ENCODE results near the gene PALLD. TPM values are rescaled to one million over a fixed set of nuclear protein-coding genes. Genes with fewer than 3 reads are reported as not detected.

PALLD gene
- total RNA-seq, 1 experiment from 2014 or later, result 166 TPM

- TF ChIP-seq SIN3A (IDR thresholded peaks at IDR 0.05; ENCODE audit: low read depth) (no peak), POLR2A (IDR thresholded peaks at IDR 0.05; ENCODE audit: borderline replicate concordance, extremely low read depth, insufficient read depth, insufficient read length) (no peak), ZFX (IDR thresholded peaks at IDR 0.05) (no peak), ZNF274 (IDR thresholded peaks at IDR 0.05; ENCODE audit: low read depth, low read length) (no peak), CEBPB (IDR thresholded peaks at IDR 0.05; ENCODE audit: low read depth) (no peak), POLR2AphosphoS5 (IDR thresholded peaks at IDR 0.05; ENCODE audit: low read depth, low read length) (no peak), MAX (IDR thresholded peaks at IDR 0.05) (no peak)
Measured at GRCh38 chr4:168833881-168834280, 337.0 kb downstream of the PALLD start (continued).

- no peak overlapping the region for H3K9ac ChIP-seq (ENCODE audit: low read length)
- CTCF ChIA-PET, result no interaction called here
- no peak overlapping the region for H2AFZ ChIP-seq (ENCODE audit: low read depth, low read length, poor library complexity, severe bottlenecking)
- H3K27me3 ChIP-seq (ENCODE audit: insufficient read depth, low read length), result no peaks in the 10 kb centered on the region
- RAD21 ChIA-PET (ENCODE audit: low non-redundant PET in 1 of 2, low total read pairs in 2 of 2, uncharacterized antibody in 2 of 2, unreplicated experiment in 2 of 2), result no interaction called here
- H3K9me2 ChIP-seq (ENCODE audit: insufficient read depth), result no peaks in the 10 kb centered on the region
- intact Hi-C loops (cut with micrococcal nuclease), result no loop called here
- H3K4me2 ChIP-seq (ENCODE audit: low read length), result no peak overlapping the region
- ATAC-seq (no peak), DNase-seq (ENCODE audit: low read depth, low spot score) (no peak)
- TF ChIP-seq FOSL1 (IDR thresholded peaks at IDR 0.05; ENCODE audit: low read depth) (no peak), POLR2A (IDR thresholded peaks at IDR 0.05; ENCODE audit: borderline replicate concordance, extremely low read depth, insufficient read depth, insufficient read length) (no peak), EZH2phosphoT487 (IDR thresholded peaks at IDR 0.05; ENCODE audit: borderline replicate concordance) (no peak), ZNF274 (IDR thresholded peaks at IDR 0.05; ENCODE audit: low read depth, low read length) (no peak), YY1 (IDR thresholded peaks at IDR 0.05; ENCODE audit: extremely low read depth, insufficient replicate concordance, low read depth, low read length) (no peak), SIN3A (IDR thresholded peaks at IDR 0.05; ENCODE audit: low read depth) (no peak), JUND (IDR thresholded peaks at IDR 0.05) (no peak), ZBTB33 (IDR thresholded peaks at IDR 0.05; ENCODE audit: extremely low read depth, insufficient replicate concordance, low read length) (no peak), POLR2AphosphoS5 (IDR thresholded peaks at IDR 0.05; ENCODE audit: low read depth, low read length) (no peak), MAX (IDR thresholded peaks at IDR 0.05) (no peak), ZFX (IDR thresholded peaks at IDR 0.05) (no peak), CEBPB (IDR thresholded peaks at IDR 0.05; ENCODE audit: low read depth) (no peak), TCF7L2 (IDR thresholded peaks at IDR 0.05; ENCODE audit: borderline replicate concordance, extremely low read depth, insufficient read depth, insufficient read length) (no peak), RAD21 (IDR thresholded peaks at IDR 0.05; ENCODE audit: low read depth) (no peak), EZH2 (IDR thresholded peaks at IDR 0.05) (no peak)
- H3K4me1 ChIP-seq (ENCODE audit: control insufficient read depth in 1 of 2, insufficient read depth in 2 of 2, low read length in 2 of 2), result peaks cover 9 to 21% of the 10 kb centered on the region in 2 experiments; a peak in 3 of 4 replicates
- H3K27ac ChIP-seq (ENCODE audit: low read depth, low read length), result no peak overlapping the region
- no peaks in the 10 kb centered on the region for H4K20me1 ChIP-seq (ENCODE audit: insufficient read depth)
- no peaks in the 10 kb centered on the region for H3K36me3 ChIP-seq (ENCODE audit: control insufficient read depth in 1 of 2, insufficient read depth in 2 of 2, low read length in 2 of 2)
- peaks cover 90% of the 10 kb centered on the region for H3K79me2 ChIP-seq (ENCODE audit: insufficient read depth, low read length)
- H3K9me3 ChIP-seq (ENCODE audit: control insufficient read depth in 1 of 2, insufficient read depth in 1 of 2, low read depth in 1 of 2, low read length in 2 of 2), result no peaks in the 10 kb centered on the region
- BruUV-seq (replicated peaks), result no TSS peak
- no peak overlapping the region for H3K4me3 ChIP-seq (replicated peaks in 1 of 2; ENCODE audit: low read depth in 1 of 2, low read length in 2 of 2)
- POLR2A ChIA-PET, result no interaction called here
Measured at GRCh38 chr4:168835880-168836454, 339.1 kb downstream of the PALLD start.
